Stimulated activated naive B cell treated with anti-CD40 and anti-IgM and Interleukin-4, amounts not matched to agents 10 μg/mL and 1 μg/mL and 100 μg/mL, for 72 hours (primary cell): ENCODE results near the gene CXCL14.
A peak's percentile ranks its signal among the peaks of the same experiment; 100 is the strongest.

Source experiments
- ATAC-seq, 2 donors: fragments of 150-1000 bp; cut with Tn5 transposase; replicated peaks; 2 replicates each; pipeline ENCODE4 v1.10.0; 2021; ENCODE audit warnings: moderate library complexity in 1 of 2
- DNase-seq: peaks from one replicate; pipeline ENCODE4 v3.0.0; 2021
- H3K27ac Mint-ChIP-seq: one replicate; pipeline ENCODE4 v1.8.0; 2022; ENCODE audit warnings: mild to moderate bottlenecking, mixed read lengths
- H3K27me3 Mint-ChIP-seq, 2 donors: one replicate each; pipeline ENCODE4 v1.8.0; 2022; ENCODE audit warnings: mixed read lengths in 2 of 2
- H3K36me3 Mint-ChIP-seq, 2 donors: one replicate each; pipeline ENCODE4 v1.8.0; 2022; ENCODE audit warnings: mixed read lengths in 2 of 2, mild to moderate bottlenecking in 1 of 2
- H3K4me1 Mint-ChIP-seq, 2 donors: one replicate each; pipeline ENCODE4 v1.8.0; 2022; ENCODE audit warnings: mixed read lengths in 2 of 2, mild to moderate bottlenecking in 1 of 2
- H3K4me3 Mint-ChIP-seq, 2 donors: one replicate each; pipeline ENCODE4 v1.8.0; 2022; ENCODE audit warnings: mild to moderate bottlenecking in 2 of 2, mixed read lengths in 2 of 2, moderate library complexity in 1 of 2
- H3K9me3 Mint-ChIP-seq, 2 donors: one replicate each; pipeline ENCODE4 v1.8.0; 2022; ENCODE audit warnings: mixed read lengths in 2 of 2, mild to moderate bottlenecking in 1 of 2

Gene CXCL14

GRCh38 chr5:135568246-135568645 is 10.5 kb downstream of the CXCL14 start:
- Mint-ChIP-seq H3K4me3 (no peak overlapping the region), H3K36me3 (no peaks in the 10 kb centered on the region)
- no peak for ATAC-seq

GRCh38 chr5:135567661-135568060 is 11.1 kb downstream of the CXCL14 start:
- ATAC-seq = no peak
- DNase-seq = no peak
- H3K4me3 Mint-ChIP-seq = no peak overlapping the region
- H3K36me3 Mint-ChIP-seq = no peaks in the 10 kb centered on the region
- peaks cover 0 to 5% of the 10 kb centered on the region in 2 donors for H3K4me1 Mint-ChIP-seq
- no peaks in the 10 kb centered on the region for H3K9me3 Mint-ChIP-seq
- H3K27ac Mint-ChIP-seq = no peak overlapping the region
- peaks cover 24 to 47% of the 10 kb centered on the region in 2 donors for H3K27me3 Mint-ChIP-seq

More at GRCh38 chr5:135568246-135568645, 10.5 kb downstream of the CXCL14 start:
- Mint-ChIP-seq H3K9me3 (no peaks in the 10 kb centered on the region), H3K27ac (no peak overlapping the region), H3K27me3 (peaks cover 26 to 47% of the 10 kb centered on the region in 2 donors), H3K4me1 (peaks cover 0 to 5% of the 10 kb centered on the region in 2 donors)
- no peak for DNase-seq

GRCh38 chr5:135566422-135567400 is 12.1 kb downstream of the CXCL14 start:
- Mint-ChIP-seq H3K9me3 (no peaks in the 10 kb centered on the region), H3K27me3 (peaks cover 20 to 47% of the 10 kb centered on the region in 2 donors), H3K4me1 (peaks cover 0 to 5% of the 10 kb centered on the region in 2 donors), H3K36me3 (no peaks in the 10 kb centered on the region), H3K4me3 (no peak overlapping the region), H3K27ac (no peak overlapping the region)
- no peak for DNase-seq
- no peak for ATAC-seq

GRCh38 chr5:135565725-135566421 is 12.9 kb downstream of the CXCL14 start:
- Mint-ChIP-seq H3K9me3 (no peaks in the 10 kb centered on the region), H3K27me3 (peaks cover 22 to 48% of the 10 kb centered on the region in 2 donors), H3K27ac (peak overlapping the region; percentile 34), H3K36me3 (no peaks in the 10 kb centered on the region), H3K4me1 (peaks cover 2 to 5% of the 10 kb centered on the region in 2 donors), H3K4me3 (no peak overlapping the region)
- DNase-seq (peak; percentile 20), ATAC-seq (peak; percentile 60 to 70)

- Mint-ChIP-seq H3K27me3 (peaks cover 27 to 53% of the 10 kb centered on the region in 2 donors), H3K27ac (no peak overlapping the region), H3K36me3 (no peaks in the 10 kb centered on the region), H3K4me3 (no peak overlapping the region), H3K9me3 (no peaks in the 10 kb centered on the region), H3K4me1 (peaks cover 8% of the 10 kb centered on the region in 2 donors)
- no peak for ATAC-seq
- DNase-seq = no peak
Measured at GRCh38 chr5:135565266-135565665, 13.5 kb downstream of the CXCL14 start.

- H3K4me3 Mint-ChIP-seq = no peak overlapping the region
- no peak for ATAC-seq
- no peaks in the 10 kb centered on the region for H3K36me3 Mint-ChIP-seq
- H3K4me1 Mint-ChIP-seq = peaks cover 8 to 12% of the 10 kb centered on the region in 2 donors
- H3K27ac Mint-ChIP-seq = no peak overlapping the region
- no peaks in the 10 kb centered on the region for H3K9me3 Mint-ChIP-seq
- H3K27me3 Mint-ChIP-seq = peaks cover 29 to 55% of the 10 kb centered on the region in 2 donors
- DNase-seq = no peak
Measured at GRCh38 chr5:135564331-135564730, 14.5 kb downstream of the CXCL14 start.

- ATAC-seq (no peak), DNase-seq (no peak)
- Mint-ChIP-seq H3K9me3 (peaks cover 0 to 1% of the 10 kb centered on the region in 2 donors), H3K27ac (no peak overlapping the region), H3K27me3 (peaks cover 45 to 59% of the 10 kb centered on the region in 2 donors), H3K4me3 (no peak overlapping the region), H3K36me3 (no peaks in the 10 kb centered on the region), H3K4me1 (peaks cover 7 to 12% of the 10 kb centered on the region in 2 donors)
Measured at GRCh38 chr5:135561266-135561665, 17.5 kb downstream of the CXCL14 start.

- peaks cover 3 to 12% of the 10 kb centered on the region in 2 donors for H3K4me1 Mint-ChIP-seq
- no peak overlapping the region for H3K27ac Mint-ChIP-seq
- peaks cover 45 to 59% of the 10 kb centered on the region in 2 donors for H3K27me3 Mint-ChIP-seq
- peaks cover 0 to 1% of the 10 kb centered on the region in 2 donors for H3K9me3 Mint-ChIP-seq
- DNase-seq (peak; percentile 76), ATAC-seq (peak; percentile 96 to 98)
- no peak overlapping the region for H3K4me3 Mint-ChIP-seq
- H3K36me3 Mint-ChIP-seq = no peaks in the 10 kb centered on the region
Measured at GRCh38 chr5:135560858-135561257, 17.9 kb downstream of the CXCL14 start.

- Mint-ChIP-seq H3K4me1 (peaks cover 3 to 12% of the 10 kb centered on the region in 2 donors), H3K27me3 (peaks cover 46 to 54% of the 10 kb centered on the region in 2 donors), H3K9me3 (peaks cover 0 to 1% of the 10 kb centered on the region in 2 donors), H3K4me3 (no peak overlapping the region), H3K27ac (no peak overlapping the region), H3K36me3 (no peaks in the 10 kb centered on the region)
- no peak for DNase-seq
- no peak for ATAC-seq
Measured at GRCh38 chr5:135559354-135559753, 19.4 kb downstream of the CXCL14 start.

GRCh38 chr5:135557076-135557838 is 21.5 kb downstream of the CXCL14 start:
- no peak for ATAC-seq

GRCh38 chr5:135556620-135557019 is 22.2 kb downstream of the CXCL14 start:
- ATAC-seq (no peak), DNase-seq (no peak)
- Mint-ChIP-seq H3K27me3 (peaks cover 57 to 77% of the 10 kb centered on the region in 2 donors), H3K36me3 (no peaks in the 10 kb centered on the region), H3K9me3 (peaks cover 0 to 1% of the 10 kb centered on the region in 2 donors), H3K27ac (no peak overlapping the region), H3K4me3 (no peak overlapping the region), H3K4me1 (peaks cover 3 to 18% of the 10 kb centered on the region in 2 donors)

More at GRCh38 chr5:135557076-135557838, 21.5 kb downstream of the CXCL14 start:
- no peak overlapping the region for H3K27ac Mint-ChIP-seq
- no peak overlapping the region for H3K4me3 Mint-ChIP-seq
- peaks cover 0 to 1% of the 10 kb centered on the region in 2 donors for H3K9me3 Mint-ChIP-seq
- H3K27me3 Mint-ChIP-seq = peaks cover 51 to 70% of the 10 kb centered on the region in 2 donors
- H3K4me1 Mint-ChIP-seq = peaks cover 3 to 12% of the 10 kb centered on the region in 2 donors
- DNase-seq = no peak
- no peaks in the 10 kb centered on the region for H3K36me3 Mint-ChIP-seq

- Mint-ChIP-seq H3K4me3 (no peak overlapping the region), H3K27ac (no peak overlapping the region), H3K4me1 (peaks cover 0 to 14% of the 10 kb centered on the region in 2 donors), H3K27me3 (peaks cover 59 to 79% of the 10 kb centered on the region in 2 donors), H3K36me3 (no peaks in the 10 kb centered on the region), H3K9me3 (peaks cover 0 to 1% of the 10 kb centered on the region in 2 donors)
- no peak for DNase-seq
- no peak for ATAC-seq
Measured at GRCh38 chr5:135555530-135555929, 23.3 kb downstream of the CXCL14 start.

- DNase-seq = no peak
- Mint-ChIP-seq H3K27me3 (peaks cover 54 to 78% of the 10 kb centered on the region in 2 donors), H3K4me3 (no peak overlapping the region), H3K36me3 (no peaks in the 10 kb centered on the region), H3K4me1 (peaks cover 0 to 7% of the 10 kb centered on the region in 2 donors), H3K9me3 (peaks cover 0 to 1% of the 10 kb centered on the region in 2 donors), H3K27ac (no peak overlapping the region)
- ATAC-seq = no peak
Measured at GRCh38 chr5:135553688-135554462, 24.9 kb downstream of the CXCL14 start.
